Dedifferentiated amniotic fluid mesenchymal stem cell (primary cell): ENCODE measurements around the gene ST6GALNAC5.
A peak's percentile ranks its signal among the peaks of the same experiment; 100 is the strongest.
"Not testable (repeated sequence)": the region's sequence is repeated elsewhere in the genome, so short reads cannot be mapped to it uniquely, and the experiment has no call there.

ENCODE experiments used
- DNase-seq: peaks from one replicate; pipeline ENCODE4 v3.0.0-alpha.2; 2016; ENCODE audit errors: extremely low spot score

Gene ST6GALNAC5

DNA sequence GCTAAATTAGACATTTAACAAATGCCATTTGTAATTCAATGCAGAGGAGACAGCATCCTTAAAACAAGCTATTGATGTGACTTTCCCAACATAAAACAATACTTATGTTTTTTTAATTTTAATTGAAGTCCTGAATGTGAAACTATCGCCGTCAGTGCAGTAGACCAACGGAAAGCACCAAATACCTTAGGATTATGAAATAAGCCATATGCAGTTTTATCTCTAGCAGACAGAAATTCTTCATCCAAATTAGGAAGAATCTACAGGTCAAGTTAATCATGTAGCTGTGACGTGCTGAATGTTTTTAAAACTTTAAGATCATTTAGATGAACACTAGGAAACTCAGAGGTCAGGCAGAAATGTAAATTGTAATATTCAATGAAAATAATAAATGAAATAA is 714 bp upstream of the ST6GALNAC5 start:
- no peak for DNase-seq

DNA sequence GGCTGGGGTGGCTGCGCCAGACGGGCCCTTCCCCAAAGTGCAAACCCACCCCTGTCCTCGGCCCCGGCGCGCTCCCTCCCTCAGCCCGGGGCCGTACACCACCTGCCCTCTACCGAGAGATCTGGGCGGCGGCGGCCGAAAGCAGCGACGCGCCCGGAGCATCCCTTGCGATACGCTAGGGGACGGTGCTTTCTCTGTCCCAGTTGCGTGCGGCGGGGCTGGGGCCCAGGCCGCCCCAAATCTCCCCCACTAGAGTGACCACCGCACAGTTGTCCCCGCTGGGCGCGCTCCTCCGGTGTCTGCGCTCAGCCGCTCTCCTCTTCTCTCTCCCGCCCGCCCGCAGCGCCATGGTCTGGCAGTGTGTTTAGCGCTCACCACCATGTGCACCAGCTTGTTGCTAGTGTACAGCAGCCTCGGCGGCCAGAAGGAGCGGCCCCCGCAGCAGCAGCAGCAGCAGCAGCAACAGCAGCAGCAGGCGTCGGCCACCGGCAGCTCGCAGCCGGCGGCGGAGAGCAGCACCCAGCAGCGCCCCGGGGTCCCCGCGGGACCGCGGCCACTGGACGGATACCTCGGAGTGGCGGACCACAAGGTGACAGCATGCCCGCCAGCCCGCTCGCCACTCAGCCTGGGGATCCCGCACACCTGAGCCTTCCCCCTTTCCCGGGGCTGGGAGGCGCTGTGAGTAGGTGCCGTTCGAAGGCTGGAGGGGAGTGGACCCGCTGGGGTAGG is 1.0 kb downstream of the ST6GALNAC5 start:
- DNase-seq, result peak; percentile 45

DNA sequence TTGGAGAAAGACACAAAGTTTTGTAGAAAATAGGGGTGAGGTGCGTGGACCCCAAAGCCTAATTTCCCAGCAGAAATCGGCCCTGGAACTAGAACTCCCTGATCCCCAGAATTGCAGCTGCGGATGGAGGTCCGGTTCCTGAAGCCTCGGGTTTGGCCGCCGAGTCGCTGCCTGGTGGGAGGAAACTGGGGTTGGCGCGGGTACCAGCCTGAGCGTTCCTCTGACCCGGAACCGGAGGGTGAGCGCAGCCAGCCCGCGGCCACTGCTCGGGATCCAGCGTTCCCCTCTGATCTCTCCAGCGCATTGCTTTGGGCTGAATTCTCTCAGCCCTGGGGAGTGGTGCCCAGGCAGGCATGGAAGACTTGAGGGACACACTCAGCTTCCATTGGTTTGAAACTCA is 1.6 kb downstream of the ST6GALNAC5 start:
- no peak for DNase-seq

DNA sequence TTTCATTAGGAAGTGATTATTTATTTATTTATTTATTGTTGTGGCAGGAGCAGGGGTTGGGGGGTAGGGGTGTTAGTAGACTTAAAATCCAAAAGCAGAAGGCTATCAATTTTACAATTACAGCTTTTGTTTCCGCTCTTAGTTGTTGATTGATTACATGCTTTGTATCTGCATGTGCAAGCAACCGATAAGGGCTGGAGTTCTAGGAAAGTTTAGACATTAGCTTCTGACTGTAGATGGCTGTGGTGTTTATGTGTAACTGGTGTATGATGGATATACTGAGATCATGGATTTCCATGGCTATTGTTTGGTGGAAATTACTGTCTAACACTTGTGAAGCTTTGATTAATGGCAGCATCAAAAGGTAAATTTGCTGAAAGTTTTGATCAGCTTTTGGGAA is 2.8 kb downstream of the ST6GALNAC5 start:
- DNase-seq, result no peak

DNA sequence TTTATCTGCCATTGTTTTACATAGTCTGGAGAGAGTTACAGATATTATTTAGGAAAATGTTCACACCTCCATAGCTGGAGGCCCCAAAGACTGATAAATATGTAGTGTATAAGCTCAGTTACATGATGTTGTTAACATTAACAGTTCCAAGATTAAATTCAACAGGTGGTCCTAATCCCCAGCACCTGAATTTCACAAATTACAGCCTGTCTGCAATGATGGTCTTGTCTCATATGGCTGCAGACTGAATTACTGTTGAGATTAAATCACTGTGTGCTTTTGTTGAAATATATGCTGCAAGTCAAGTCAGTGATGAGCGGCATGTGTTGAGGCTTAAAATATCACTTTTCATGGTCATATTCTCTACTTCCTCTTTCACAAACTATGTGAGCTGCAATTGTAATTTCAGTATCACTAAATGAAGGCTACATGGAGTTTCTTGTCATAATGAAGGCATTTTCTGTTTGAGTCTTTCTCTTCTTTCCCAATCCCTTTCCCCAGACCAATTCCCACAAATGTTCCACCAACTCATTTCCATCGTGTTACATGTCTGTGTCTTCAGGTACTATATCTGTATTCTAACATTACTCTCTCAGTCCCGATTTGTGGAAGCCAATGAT is 4.2 kb downstream of the ST6GALNAC5 start:
- no peak for DNase-seq

DNA sequence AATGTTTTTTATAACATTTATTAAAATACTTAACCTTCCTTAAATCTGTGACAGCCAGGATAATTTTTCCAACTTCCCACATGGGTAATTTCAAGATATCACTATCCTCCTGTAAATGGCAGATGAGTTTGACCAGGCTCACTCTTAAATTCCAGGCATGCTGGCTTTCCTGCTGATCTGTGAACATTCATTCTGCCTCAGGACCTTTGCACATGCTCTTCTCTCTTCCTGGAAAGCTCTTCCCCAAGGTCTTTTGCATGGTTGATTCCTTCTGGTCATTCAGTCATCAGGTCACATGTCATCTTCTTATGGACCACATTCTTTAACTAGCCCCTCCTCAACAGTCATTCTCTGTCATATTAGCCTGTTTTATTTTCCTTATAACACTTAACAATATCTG is 5.7 kb downstream of the ST6GALNAC5 start:
- no peak for DNase-seq

DNA sequence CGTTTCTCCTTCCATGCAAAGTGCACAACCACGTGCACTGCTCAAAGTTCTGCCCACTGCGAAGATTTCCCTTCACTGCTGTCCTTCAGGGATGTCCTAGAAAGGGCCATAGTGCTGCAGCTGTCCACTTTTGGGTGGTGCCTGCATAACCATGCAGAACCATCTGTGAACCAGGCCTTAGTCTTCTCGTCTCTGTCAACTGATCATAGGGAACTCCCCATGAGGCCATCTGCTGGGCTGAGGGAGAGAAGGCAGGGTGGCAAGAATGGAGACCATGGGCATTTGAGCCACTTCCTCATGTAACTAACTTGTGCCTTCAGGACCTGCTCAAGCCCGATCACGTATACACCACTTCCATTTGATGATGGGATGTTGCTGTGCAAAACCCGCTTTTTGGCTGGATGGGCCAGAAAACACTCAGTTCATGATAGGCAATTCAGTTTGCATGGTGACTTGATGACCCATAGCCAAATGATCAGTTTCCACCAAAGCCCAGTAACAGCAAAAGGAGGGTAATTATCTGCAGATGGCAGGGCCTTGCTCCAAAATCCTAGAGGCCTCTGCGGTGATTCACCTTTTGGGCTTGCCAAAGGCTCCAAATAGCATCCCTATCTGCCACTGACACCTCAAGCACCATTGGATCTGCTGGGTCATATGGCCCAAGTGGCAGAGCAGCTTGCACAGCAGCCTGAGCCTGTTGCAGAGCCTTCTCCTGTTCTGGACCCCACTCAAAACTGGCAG is 9.5 kb downstream of the ST6GALNAC5 start:
- DNase-seq, result no peak

DNA sequence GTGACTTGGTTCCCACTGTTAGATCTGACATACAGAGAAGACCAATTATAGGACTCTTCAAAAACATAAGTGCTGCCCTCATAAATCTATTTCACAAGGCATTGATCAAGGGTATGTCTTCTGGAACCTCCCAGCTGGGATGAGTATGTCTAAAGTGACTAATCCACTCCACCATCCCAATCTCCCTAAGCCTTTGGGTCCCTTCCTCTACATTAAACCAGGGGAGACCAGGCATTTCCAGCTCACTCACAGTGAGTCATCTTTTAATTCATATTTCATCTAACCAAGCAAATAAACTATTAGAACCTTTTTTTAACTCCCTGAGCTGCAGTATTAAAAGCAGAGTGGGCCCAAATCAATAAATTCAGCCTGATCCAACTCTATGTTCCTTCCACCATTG is 11.7 kb downstream of the ST6GALNAC5 start:
- DNase-seq, result not testable (repeated sequence)

DNA sequence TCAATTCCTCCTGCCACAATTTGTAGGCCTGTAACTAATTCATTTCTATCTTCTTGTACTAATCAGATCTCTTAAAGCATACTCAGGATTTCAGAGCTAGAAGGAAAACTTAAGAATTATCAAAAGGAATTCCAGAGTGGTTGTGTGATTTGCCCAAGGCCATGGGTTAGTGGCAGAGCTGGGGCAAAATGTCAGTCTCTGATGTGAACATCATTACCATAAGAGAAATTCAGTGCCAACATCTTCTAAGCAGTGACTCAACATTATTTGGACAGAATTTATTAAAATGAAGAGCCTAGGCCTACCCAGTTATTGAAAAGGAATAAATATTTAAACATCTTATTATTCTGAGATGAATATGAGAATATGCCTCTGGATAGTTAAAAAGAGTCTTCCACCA is 14.5 kb downstream of the ST6GALNAC5 start:
- peak; percentile 26 for DNase-seq

DNA sequence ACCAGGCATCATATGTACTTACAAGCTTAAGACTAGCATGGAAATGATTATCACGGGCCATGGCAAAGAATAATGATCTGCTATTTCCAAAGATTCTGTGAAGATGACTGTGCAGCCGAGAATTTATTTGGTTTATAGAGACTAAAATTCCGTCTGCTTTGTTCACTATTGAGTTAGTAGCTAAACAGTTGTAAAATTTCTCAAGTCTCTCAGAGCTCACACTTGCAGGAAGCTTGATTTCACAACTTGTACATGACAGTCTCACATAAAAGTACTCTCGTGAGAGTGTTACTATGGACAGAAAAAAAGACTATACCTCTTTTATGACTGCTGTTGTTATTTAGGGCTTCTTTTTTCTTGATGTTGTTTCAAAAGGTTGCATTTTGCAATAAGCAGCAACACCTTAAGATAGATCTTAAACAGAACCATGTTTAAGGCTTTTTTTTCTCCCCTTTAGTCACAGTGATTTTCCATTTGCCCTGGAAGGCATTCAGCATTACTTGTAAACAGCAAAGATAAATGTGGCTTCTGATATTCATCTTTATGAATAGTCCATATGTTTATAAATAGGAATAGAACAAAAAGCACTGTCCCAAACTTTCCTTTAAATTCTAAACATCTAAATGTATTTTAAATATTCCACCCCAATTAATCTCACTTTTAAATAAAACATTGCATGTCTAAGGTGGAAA is 24.8 kb downstream of the ST6GALNAC5 start:
- peak; percentile 30 for DNase-seq

DNA sequence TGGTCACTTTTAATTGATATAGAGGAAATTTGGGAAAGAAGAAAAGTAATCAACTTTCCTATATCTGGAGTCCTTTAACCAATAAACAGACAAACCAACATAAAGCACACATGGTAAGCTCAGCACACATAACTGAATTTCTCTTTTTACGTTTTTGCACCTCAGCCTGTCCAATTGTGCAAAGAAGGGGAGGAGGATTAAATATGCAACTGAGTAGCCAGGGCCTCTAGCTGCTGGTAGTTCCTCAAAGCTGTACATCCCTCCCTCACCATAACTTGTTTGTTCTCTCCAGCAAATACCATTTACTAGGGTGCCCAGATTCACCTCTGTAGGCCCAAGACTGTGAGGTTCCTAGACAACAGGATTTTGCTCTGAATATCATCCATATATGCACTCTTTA is 25.4 kb downstream of the ST6GALNAC5 start:
- DNase-seq, result no peak

DNA sequence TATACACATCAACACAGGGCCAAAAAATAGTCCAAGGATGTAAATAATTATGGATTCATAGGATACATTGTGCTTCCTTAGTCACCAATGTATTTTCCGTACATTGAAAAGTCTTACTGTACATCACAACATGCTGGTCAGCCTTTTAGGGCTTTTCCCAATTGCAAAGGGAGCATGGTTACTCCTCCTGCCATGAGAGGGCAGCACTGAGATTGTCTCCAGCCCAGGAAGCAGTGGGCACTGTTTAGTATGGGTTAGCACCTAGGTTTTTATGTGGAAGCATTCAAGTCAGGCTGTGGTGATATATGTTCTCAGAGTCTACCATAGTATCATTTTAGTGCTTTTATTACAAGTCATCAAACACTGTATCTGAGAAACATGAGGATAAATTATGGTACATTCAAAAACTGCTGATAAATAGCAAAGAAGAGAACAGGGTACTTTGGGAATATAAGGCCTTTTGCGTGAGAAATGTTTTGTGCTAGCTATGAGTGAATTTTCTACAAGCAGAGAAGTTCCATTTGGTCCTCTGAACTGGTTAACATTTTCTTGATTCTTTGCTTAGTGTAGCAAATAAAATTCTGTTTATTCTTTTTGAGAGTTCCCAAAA is 34.0 kb downstream of the ST6GALNAC5 start:
- DNase-seq, result no peak

DNA sequence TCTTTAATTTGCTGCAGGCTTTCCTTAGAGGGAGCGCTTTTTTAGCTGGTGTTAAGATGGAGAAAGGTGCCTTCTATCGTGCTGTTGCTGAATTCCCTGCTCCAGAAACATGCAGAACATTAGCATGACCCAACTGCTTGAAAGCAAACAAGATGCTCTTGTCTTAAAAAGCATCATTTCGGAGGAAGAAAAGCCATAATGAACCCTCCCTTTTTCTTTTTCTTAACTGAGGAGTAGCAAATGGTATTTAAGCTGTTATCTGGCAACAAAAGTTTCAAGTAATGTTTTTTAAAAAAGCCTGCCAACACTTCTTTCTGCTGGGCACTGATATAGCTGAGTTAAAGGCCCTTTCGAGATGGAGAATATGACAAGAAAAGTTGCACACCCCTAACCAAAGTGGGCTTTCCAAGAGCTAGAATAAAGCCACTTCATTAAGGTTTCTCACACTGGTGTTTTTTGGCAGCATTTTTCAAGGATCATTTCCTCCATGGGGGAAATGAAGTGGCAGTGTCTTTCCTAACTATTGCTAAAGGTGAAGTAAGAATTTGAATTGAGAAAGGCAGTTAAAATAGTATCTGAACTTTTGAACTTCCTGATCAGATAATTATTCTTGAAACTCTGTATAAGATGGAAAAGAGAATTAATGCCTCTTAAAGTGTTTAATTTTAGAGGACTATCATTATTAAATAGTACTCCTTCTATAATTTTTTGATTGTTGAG is 38.8 kb downstream of the ST6GALNAC5 start:
- DNase-seq, result no peak

DNA sequence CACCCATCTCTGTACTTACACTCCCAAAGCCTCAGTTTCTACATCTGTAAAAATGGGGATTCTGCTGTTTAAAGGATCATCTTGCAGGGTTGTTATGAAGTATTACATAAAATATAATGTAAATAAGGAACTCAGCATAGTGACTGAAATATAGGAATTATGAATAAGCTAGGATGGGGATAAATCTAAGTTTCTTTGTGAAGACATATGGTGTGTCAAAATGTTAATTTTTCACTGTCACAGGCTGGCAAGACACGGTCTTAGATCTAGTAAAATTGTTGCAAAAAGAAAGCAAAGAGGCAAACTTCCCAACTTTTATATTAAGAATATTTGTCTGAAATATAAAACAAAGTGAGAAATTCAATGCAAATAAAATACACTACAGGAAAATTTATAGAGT is 42.0 kb downstream of the ST6GALNAC5 start:
- no peak for DNase-seq

DNA sequence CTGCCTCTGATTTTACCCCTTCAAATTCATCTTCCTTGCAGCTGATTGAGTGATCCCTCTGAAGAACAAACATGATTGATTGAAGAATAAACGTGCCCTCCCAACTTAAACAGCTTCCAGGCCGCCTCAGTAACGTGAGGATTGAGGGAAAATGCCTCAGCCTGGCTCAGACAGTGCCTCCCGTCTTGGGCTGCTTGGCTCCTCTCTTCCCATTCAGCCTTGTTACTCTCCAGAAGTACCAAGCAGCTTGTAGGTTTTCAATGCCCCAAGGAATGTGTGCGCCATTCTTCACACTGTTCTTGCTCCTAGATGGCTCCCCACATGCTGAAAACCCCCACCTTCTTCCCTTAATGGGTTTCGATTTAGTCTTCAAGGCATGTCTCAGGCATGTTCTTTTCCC is 51.8 kb downstream of the ST6GALNAC5 start:
- DNase-seq, result no peak

DNA sequence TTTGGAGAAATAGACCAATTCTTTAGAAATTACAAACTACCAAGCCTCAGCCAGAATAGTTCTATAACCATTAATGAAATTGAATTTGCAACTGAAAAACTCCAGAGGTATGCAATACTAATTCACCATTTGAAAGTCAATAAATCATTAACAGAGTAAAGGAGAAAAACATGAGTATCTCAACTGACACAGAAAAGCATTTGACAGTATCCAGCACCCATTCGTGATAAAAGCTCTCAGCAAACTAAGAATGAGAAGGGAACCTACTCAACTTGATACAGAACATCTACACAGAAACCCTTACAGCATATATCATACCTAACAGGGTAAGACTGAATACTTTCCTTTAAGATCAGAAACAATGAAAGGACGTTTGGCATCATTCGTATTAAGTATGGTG is 54.3 kb downstream of the ST6GALNAC5 start:
- no peak for DNase-seq

DNA sequence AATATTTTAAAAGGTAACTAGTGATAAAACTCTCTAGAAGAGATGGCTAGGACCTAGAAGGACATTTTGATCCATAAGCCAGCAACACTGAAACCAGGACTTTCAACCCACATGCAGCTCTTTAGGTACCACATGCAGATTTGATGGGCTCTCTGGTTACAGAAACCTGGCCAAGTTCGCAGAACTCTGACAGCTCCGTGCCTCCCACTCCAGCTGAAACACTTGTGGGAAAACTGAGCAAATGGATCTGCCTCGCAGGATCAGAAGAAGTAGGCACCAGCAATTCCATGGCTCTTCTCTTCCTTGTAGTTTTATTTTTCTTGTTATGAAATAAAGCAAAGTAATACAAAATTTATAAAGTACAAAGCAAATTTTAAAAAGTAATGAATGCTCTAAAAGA is 58.5 kb downstream of the ST6GALNAC5 start:
- no peak for DNase-seq

DNA sequence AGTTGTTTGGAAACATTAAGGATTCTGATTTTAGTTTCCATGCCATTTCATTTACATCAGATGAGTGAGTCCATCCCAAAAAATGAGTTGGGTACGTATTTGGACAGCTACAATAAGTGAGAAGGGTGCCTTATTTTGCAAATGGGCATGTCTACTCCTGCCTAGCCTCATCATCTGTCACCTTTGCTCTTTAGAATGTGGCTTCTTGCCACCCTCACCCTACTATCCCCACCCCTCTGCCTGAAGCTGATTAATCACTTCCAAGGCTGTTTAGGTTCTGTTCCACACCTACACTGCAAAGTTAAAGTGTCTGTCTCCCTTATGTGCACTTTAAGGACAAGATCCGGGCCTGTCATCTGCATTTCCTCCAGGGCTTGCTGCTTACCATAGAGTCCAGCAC is 61.2 kb downstream of the ST6GALNAC5 start:
- no peak for DNase-seq

DNA sequence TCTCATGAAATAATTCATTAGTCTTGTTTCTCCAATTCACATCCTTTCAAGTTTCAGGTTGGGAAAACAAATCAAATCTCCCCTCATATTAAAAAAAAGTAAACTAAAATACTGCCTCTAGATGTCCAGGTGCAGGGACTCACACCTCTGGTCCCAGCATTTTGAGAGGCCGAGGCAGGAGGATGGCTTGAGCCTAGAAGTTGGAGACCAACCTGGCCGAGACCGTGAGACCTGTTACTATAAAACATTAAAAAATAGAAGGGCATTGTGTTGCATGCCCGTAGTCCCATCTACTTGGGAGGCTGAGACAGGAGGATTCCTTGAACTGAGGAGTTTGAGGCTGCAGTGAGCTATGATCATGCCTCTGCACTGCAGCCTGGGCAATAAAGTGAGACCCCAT is 61.9 kb downstream of the ST6GALNAC5 start:
- no peak for DNase-seq

DNA sequence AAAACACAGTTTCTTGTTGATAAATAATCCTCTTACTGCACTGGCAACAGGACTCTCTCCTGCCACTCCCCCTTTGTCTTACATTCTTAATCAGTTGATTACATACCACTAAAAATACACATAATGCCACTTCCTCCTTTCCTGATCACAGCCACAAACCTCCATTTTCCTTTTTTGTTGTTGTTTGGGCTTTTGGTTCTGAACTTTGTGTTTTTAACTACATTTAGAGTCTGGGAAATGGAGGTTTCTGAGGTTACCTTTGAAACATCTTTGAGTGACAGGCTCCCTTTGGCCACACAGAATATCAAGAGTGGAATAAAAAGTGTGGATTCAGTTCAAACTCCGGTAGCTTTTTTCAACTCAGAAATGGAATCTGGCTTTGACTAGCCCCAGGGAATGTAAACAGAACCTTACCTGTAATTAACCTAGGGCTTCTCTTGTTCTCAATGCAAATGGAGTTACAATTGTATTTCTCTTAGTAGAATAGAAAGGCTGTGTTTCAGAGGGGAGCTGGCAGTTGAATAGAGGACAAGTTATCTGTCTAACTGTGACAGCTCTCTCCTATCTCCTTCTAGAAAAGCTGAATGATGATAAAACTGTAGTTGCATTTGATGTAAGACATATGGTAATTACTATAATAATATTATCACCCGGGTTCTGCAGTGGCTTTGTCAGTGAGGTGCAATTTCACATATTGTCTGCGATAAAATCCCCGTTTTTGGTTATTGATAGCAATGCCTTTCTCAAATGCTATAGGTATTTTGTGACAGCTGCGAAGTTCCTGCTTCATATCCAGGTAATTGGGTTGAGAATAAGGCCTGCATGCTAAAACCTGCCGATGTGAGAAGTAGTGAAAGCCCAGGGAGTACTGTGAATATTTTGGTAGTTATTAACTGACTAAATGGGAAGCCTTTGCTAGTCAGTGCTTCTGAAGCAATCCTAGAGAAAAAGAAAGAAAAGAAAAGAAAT is 66.9 kb downstream of the ST6GALNAC5 start:
- no peak for DNase-seq
